Peyer's patch (tissue), 4 donors: ENCODE results near the gene ANKRD44. TPM values are rescaled to one million over a fixed set of nuclear protein-coding genes. Genes with fewer than 3 reads are reported as not detected.

Experiments
- DNase-seq, 3 donors: peaks; one replicate each; pipeline ENCODE4 v3.0.0-alpha.2; 2017 to 2019
- H3K27ac ChIP-seq, 4 donors: fragments of 200-600 bp; sonication (generic); one replicate each; pipeline ENCODE4 v1.5.1; 2016 to 2019
- H3K27me3 ChIP-seq, 2 donors: fragments of 200-600 bp; sonication (generic); one replicate each; pipeline ENCODE4 v1.5.1; 2019
- H3K36me3 ChIP-seq, 3 donors: fragments of 200-600 bp; sonication (generic); one replicate each; pipeline ENCODE4 v1.5.1; 2016 to 2019
- H3K4me1 ChIP-seq, 4 donors: fragments of 200-600 bp; sonication (generic); one replicate each; pipeline ENCODE4 v1.5.1; 2016 to 2019
- H3K4me3 ChIP-seq, 4 donors: fragments of 200-600 bp; sonication (generic); 1 replicate in 3 of 4; 2 replicates in 1 of 4; pipeline ENCODE4 v1.5.1; 2016 to 2019; ENCODE audit warnings: mild to moderate bottlenecking in 1 of 4
- H3K9me3 ChIP-seq, 4 donors: fragments of 200-600 bp; sonication (generic); one replicate each; pipeline ENCODE4 v1.5.1; 2016 to 2019; ENCODE audit warnings: mild to moderate bottlenecking in 1 of 4
- POLR2A ChIP-seq, 2 donors: fragments of 450-650 bp; IDR thresholded peaks; one replicate each; pipeline ENCODE4 v1.5.1; 2017; ENCODE audit warnings: antibody characterized with exemption in 2 of 2, mild to moderate bottlenecking in 2 of 2, moderate library complexity in 2 of 2
- total RNA-seq, 4 donors: library from RNA; depleted of rRNA; stranded (reverse); fragments of >200 nt; gene quantifications; one replicate each; pipeline ENCODE4 v1.1.0, GENCODE V29; 2016
- TF ChIP-seq, protein P1 (sequence below), 6 experiments: fragments of 450-650 bp in 4 of 6; fragments of 200-600 bp in 2 of 6; sonication (generic) in 1 of 6; IDR thresholded peaks; one replicate each; pipeline ENCODE4 v1.5.1; 2017 to 2019; ENCODE audit warnings: antibody characterized with exemption in 6 of 6, mild to moderate bottlenecking in 3 of 6, moderate library complexity in 1 of 6

ANKRD44 gene
- total RNA-seq, 4 donors from 2014 or later, result 24.8 to 215 (median 32.0) TPM

- Histone ChIP-seq H3K9me3 (no peaks in the 10 kb centered on the region), H3K4me1 (peaks cover 0 to 32% (median 8%) of the 10 kb centered on the region in 4 donors), H3K36me3 (no peaks in the 10 kb centered on the region), H3K27me3 (no peaks in the 10 kb centered on the region), H3K4me3 (no peak overlapping the region), H3K27ac (peak overlapping the region in 2 of 4 donors; percentile 6 to 84)
- no peak for DNase-seq
- no peak for TF ChIP-seq POLR2A (IDR thresholded peaks at IDR 0.05)
- TF ChIP-seq, protein P1, sequence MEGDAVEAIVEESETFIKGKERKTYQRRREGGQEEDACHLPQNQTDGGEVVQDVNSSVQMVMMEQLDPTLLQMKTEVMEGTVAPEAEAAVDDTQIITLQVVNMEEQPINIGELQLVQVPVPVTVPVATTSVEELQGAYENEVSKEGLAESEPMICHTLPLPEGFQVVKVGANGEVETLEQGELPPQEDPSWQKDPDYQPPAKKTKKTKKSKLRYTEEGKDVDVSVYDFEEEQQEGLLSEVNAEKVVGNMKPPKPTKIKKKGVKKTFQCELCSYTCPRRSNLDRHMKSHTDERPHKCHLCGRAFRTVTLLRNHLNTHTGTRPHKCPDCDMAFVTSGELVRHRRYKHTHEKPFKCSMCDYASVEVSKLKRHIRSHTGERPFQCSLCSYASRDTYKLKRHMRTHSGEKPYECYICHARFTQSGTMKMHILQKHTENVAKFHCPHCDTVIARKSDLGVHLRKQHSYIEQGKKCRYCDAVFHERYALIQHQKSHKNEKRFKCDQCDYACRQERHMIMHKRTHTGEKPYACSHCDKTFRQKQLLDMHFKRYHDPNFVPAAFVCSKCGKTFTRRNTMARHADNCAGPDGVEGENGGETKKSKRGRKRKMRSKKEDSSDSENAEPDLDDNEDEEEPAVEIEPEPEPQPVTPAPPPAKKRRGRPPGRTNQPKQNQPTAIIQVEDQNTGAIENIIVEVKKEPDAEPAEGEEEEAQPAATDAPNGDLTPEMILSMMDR (IDR thresholded peaks at IDR 0.05), result no peak
Measured at GRCh38 chr2:197217541-197217940, 93.0 kb downstream of the ANKRD44 start.

GRCh38 chr2:197216361-197216979, 94.1 kb downstream of the ANKRD44 start:
- Histone ChIP-seq H3K27ac (peak overlapping the region; percentile 15 to 84 (median 32)), H3K4me3 (no peak overlapping the region)
- DNase-seq, result no peak

GRCh38 chr2:197215748-197216360, 94.7 kb downstream of the ANKRD44 start:
- H3K4me3 ChIP-seq, result no peak overlapping the region
- no peaks in the 10 kb centered on the region for H3K9me3 ChIP-seq
- no peak for DNase-seq
- peaks cover 0 to 48% (median 14%) of the 10 kb centered on the region in 4 donors for H3K4me1 ChIP-seq
- peak overlapping the region; percentile 15 to 84 (median 32) for H3K27ac ChIP-seq
- no peaks in the 10 kb centered on the region for H3K27me3 ChIP-seq
- H3K36me3 ChIP-seq, result no peaks in the 10 kb centered on the region
- TF ChIP-seq, protein P1 (IDR thresholded peaks at IDR 0.05), result no peak
- no peak for TF ChIP-seq POLR2A (IDR thresholded peaks at IDR 0.05)

More at GRCh38 chr2:197216361-197216979, 94.1 kb downstream of the ANKRD44 start:
- peaks cover 0 to 42% (median 10%) of the 10 kb centered on the region in 4 donors for H3K4me1 ChIP-seq
- no peaks in the 10 kb centered on the region for H3K36me3 ChIP-seq
- H3K9me3 ChIP-seq, result no peaks in the 10 kb centered on the region
- TF ChIP-seq, protein P1 (IDR thresholded peaks at IDR 0.05), result no peak
- no peak for TF ChIP-seq POLR2A (IDR thresholded peaks at IDR 0.05)
- H3K27me3 ChIP-seq, result no peaks in the 10 kb centered on the region

GRCh38 chr2:197212344-197213262, 98.0 kb downstream of the ANKRD44 start:
- DNase-seq, result peak in 2 of 3 donors; percentile 74 to 76
- H3K4me1 ChIP-seq, result peaks cover 0 to 69% (median 18%) of the 10 kb centered on the region in 4 donors

GRCh38 chr2:197211881-197212342, 98.7 kb downstream of the ANKRD44 start:
- Histone ChIP-seq H3K27me3 (no peaks in the 10 kb centered on the region), H3K36me3 (no peaks in the 10 kb centered on the region), H3K4me3 (no peak overlapping the region), H3K4me1 (peaks cover 0 to 75% (median 18%) of the 10 kb centered on the region in 4 donors), H3K27ac (peak overlapping the region; percentile 66 to 84 (median 74)), H3K9me3 (no peaks in the 10 kb centered on the region)
- TF ChIP-seq, protein P1 (IDR thresholded peaks at IDR 0.05), result no peak
- no peak for TF ChIP-seq POLR2A (IDR thresholded peaks at IDR 0.05)
- no peak for DNase-seq

More at GRCh38 chr2:197212344-197213262, 98.0 kb downstream of the ANKRD44 start:
- Histone ChIP-seq H3K4me3 (no peak overlapping the region), H3K27me3 (no peaks in the 10 kb centered on the region), H3K27ac (peak overlapping the region; percentile 6 to 84 (median 74)), H3K36me3 (no peaks in the 10 kb centered on the region), H3K9me3 (no peaks in the 10 kb centered on the region)
- no peak for TF ChIP-seq POLR2A (IDR thresholded peaks at IDR 0.05)
- TF ChIP-seq, protein P1 (IDR thresholded peaks at IDR 0.05), result no peak
